Loucy (cell line): ENCODE results near the gene SEC31A.

Source experiments
- H2AFZ ChIP-seq: fragments of 200-600 bp; sonication (generic); 2 replicates; pipeline ENCODE4 v1.6.0; 2016; ENCODE audit warnings: antibody characterized with exemption, mild to moderate bottlenecking, low read length, moderate library complexity
- H3F3A ChIP-seq: fragments of 200-600 bp; 2 replicates; pipeline ENCODE4 v1.6.0; 2016; ENCODE audit warnings: antibody characterized with exemption, low read depth, mild to moderate bottlenecking
- H3K27me3 ChIP-seq: fragments of 200-600 bp; sonication (generic); 2 replicates; pipeline ENCODE4 v1.6.1; 2014; ENCODE audit warnings: low read length, mild to moderate bottlenecking; ENCODE audit not compliant: insufficient read depth, poor library complexity, severe bottlenecking
- H3K36me3 ChIP-seq: fragments of 200-600 bp; sonication (generic); 2 replicates; pipeline ENCODE4 v1.6.1; 2016; ENCODE audit warnings: low read length; ENCODE audit not compliant: insufficient read depth
- H3K4me1 ChIP-seq: fragments of 200-600 bp; sonication (generic); 2 replicates; pipeline ENCODE4 v1.5.1; 2014; ENCODE audit warnings: low read length, mild to moderate bottlenecking; ENCODE audit not compliant: insufficient read depth, poor library complexity, severe bottlenecking
- H3K4me2 ChIP-seq: fragments of 200-600 bp; sonication (generic); 2 replicates; pipeline ENCODE4 v1.6.0; 2014; ENCODE audit warnings: antibody characterized with exemption, low read length, low read depth, mild to moderate bottlenecking; ENCODE audit not compliant: poor library complexity, severe bottlenecking
- H3K4me3 ChIP-seq: fragments of 200-600 bp; sonication (generic); 2 replicates; pipeline ENCODE4 v1.5.1; 2014; ENCODE audit warnings: low read length, mild to moderate bottlenecking, mixed read lengths; ENCODE audit not compliant: poor library complexity, severe bottlenecking
- H3K79me2 ChIP-seq: fragments of 200-600 bp; sonication (generic); 2 replicates; pipeline ENCODE4 v1.6.1; 2014; ENCODE audit warnings: low read length; ENCODE audit not compliant: insufficient read depth
- H3K9ac ChIP-seq: fragments of 200-600 bp; sonication (generic); 2 replicates; pipeline ENCODE4 v1.6.0; 2014; ENCODE audit warnings: mild to moderate bottlenecking, low read depth, low read length, moderate library complexity; ENCODE audit not compliant: poor library complexity, severe bottlenecking
- H3K9me2 ChIP-seq: fragments of 200-600 bp; sonication (generic); replicated peaks from 2 replicates; pipeline ENCODE4 v1.6.1; 2016; ENCODE audit warnings: low read depth, low read length, mixed read lengths
- H3K9me3 ChIP-seq: fragments of 200-600 bp; sonication (generic); 2 replicates; pipeline ENCODE4 v1.6.1; 2014; ENCODE audit warnings: mild to moderate bottlenecking, antibody characterized with exemption, low read length, low read depth; ENCODE audit not compliant: insufficient read depth
- H4K20me1 ChIP-seq: fragments of 200-600 bp; sonication (generic); 2 replicates; pipeline ENCODE4 v1.6.0; 2014; ENCODE audit warnings: antibody characterized with exemption, low read length, mild to moderate bottlenecking; ENCODE audit not compliant: insufficient read depth, poor library complexity, severe bottlenecking
- EZH2phosphoT487 ChIP-seq: fragments of 200-600 bp; IDR thresholded peaks from 2 replicates; pipeline ENCODE4 v1.6.1; 2018; ENCODE audit warnings: antibody characterized with exemption, mild to moderate bottlenecking, moderate library complexity, borderline replicate concordance
- TF ChIP-seq, protein P1 (sequence below): fragments of 200-600 bp; sonication (generic); conservative IDR thresholded peaks from 2 replicates; pipeline ENCODE4 v1.5.1; 2014; ENCODE audit warnings: mild to moderate bottlenecking, antibody characterized with exemption, low read length

Gene SEC31A

DNA sequence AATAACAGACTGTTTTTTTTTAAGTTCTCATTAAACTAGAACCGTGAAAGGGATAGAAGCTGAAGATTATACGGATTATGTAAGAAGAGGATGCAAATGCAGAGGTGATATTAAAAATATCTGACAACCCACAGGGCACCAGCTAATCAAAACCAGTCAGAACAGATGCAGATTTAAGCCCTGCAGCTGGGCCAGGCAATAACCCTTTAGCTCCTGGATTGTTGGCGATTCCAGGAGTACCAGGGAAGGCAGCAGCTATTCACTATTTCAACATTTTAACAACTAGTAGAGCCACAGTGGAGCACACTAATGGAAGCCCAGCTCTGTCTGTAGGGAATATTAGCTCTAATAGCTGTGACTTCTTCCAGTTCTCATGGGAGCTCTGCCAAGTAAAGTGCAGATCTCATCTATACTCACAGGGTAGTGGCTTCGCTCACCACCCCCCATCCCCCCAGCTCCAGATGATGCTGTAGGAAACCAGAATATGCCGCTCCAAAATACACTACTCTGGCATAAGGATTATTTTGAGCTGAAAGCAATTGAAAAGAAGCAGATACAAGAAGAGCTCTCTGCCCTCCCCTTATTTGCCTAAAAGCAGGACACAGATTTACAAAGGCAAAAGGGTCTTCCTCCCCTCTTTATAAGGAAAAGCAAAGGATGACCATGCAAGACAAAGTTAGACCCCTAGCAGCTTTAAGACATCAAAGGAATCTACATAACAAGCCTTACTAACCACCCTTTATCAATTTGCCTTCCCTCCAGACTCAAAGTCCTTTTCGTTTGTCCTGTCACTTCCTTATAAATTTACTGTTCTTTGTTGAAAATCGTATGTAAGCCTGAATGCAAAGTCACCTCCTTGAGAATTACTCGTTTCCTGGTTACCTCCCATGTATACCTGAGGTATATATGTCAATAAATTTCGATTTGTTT is 106.0 kb downstream of the SEC31A start:
- TF ChIP-seq, protein P1, sequence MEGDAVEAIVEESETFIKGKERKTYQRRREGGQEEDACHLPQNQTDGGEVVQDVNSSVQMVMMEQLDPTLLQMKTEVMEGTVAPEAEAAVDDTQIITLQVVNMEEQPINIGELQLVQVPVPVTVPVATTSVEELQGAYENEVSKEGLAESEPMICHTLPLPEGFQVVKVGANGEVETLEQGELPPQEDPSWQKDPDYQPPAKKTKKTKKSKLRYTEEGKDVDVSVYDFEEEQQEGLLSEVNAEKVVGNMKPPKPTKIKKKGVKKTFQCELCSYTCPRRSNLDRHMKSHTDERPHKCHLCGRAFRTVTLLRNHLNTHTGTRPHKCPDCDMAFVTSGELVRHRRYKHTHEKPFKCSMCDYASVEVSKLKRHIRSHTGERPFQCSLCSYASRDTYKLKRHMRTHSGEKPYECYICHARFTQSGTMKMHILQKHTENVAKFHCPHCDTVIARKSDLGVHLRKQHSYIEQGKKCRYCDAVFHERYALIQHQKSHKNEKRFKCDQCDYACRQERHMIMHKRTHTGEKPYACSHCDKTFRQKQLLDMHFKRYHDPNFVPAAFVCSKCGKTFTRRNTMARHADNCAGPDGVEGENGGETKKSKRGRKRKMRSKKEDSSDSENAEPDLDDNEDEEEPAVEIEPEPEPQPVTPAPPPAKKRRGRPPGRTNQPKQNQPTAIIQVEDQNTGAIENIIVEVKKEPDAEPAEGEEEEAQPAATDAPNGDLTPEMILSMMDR: no peak
- TF ChIP-seq EZH2phosphoT487: no peak
- Histone ChIP-seq H3K9me2 (no peaks in the 10 kb centered on the region), H3K4me2 (peak overlapping the region; percentile 34), H3K9ac (no peak overlapping the region), H3K27me3 (no peaks in the 10 kb centered on the region), H4K20me1 (no peaks in the 10 kb centered on the region), H2AFZ (no peak overlapping the region), H3K36me3 (no peaks in the 10 kb centered on the region), H3K4me1 (peaks cover 43% of the 10 kb centered on the region), H3K4me3 (peak overlapping the region; percentile 32), H3F3A (peaks cover 6% of the 10 kb centered on the region), H3K9me3 (no peaks in the 10 kb centered on the region), H3K79me2 (peaks cover 71% of the 10 kb centered on the region)

DNA sequence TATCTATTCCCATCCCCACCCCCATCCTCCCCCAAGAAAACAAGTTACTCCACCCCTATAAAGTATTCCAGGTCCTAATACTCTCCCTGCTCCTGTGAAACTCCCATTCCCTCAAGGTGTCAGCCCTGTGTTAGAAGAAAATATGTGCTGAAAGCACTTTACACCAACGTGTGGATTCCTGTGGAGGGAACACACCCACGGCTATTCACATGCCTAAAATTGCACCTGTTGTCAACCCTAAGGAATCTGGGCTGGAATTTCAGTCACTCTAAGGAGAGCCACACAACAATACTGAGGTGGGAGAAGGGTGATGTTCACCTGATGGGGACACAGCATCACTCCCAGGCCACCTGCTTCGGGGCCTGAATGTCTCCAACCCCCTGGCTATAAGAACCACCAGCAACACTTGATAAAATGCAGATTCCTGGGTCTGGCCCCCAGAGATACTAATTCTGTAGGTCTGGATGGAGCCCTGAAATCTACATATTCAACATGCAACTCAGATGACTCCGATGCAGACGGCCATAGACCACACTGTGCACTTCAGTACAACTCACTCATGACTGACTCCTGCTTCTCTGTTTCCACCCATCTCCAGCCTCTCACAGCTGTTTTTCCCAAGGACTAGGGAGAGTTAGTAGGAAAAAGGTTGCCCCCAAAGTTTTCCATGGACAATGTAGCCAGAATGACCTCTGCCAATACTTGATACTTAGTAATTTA is 108.2 kb downstream of the SEC31A start:
- no peaks in the 10 kb centered on the region for H3K27me3 ChIP-seq
- no peaks in the 10 kb centered on the region for H4K20me1 ChIP-seq
- H3K4me1 ChIP-seq: peaks cover 53% of the 10 kb centered on the region
- no peaks in the 10 kb centered on the region for H3K9me3 ChIP-seq
- no peak overlapping the region for H3K4me2 ChIP-seq
- H2AFZ ChIP-seq: no peak overlapping the region
- peaks cover 66% of the 10 kb centered on the region for H3K79me2 ChIP-seq
- TF ChIP-seq, protein P1: no peak
- TF ChIP-seq EZH2phosphoT487: no peak
- no peak overlapping the region for H3K9ac ChIP-seq
- peaks cover 6% of the 10 kb centered on the region for H3F3A ChIP-seq
- H3K36me3 ChIP-seq: no peaks in the 10 kb centered on the region
- no peaks in the 10 kb centered on the region for H3K9me2 ChIP-seq
- H3K4me3 ChIP-seq: no peak overlapping the region

DNA sequence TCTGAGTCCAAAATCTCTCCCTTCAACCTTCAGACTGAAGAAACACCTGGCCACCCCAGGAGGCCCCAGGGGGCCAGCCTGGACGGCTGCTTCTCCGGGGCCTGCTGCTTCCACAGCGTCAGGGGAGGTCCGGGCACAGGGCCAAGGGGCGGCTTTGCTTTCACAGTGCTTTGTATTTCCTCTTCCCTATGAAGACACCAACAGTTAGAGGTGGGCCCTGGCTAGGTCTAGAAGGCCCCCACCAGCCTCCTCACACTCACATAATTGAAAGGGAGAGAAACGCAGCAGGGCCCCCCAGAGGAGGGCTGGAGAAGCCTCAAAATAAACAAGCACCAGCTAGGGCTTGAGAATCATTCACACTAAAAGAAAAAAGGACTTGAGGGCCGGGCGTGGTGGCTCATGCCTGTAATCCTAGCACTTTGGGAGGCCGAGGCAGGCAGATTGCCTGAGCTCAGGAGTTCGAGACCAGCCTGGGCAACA is 110.2 kb downstream of the SEC31A start:
- Histone ChIP-seq H3K4me3 (peak overlapping the region; percentile 19), H2AFZ (no peak overlapping the region), H3K79me2 (peaks cover 62% of the 10 kb centered on the region), H3K9me2 (no peaks in the 10 kb centered on the region), H3K4me2 (peak overlapping the region; percentile 64), H3K36me3 (no peaks in the 10 kb centered on the region), H3K27me3 (no peaks in the 10 kb centered on the region), H4K20me1 (no peaks in the 10 kb centered on the region), H3K4me1 (peaks cover 50% of the 10 kb centered on the region), H3K9me3 (no peaks in the 10 kb centered on the region), H3K9ac (peak overlapping the region; percentile 58), H3F3A (peaks cover 6% of the 10 kb centered on the region)
- TF ChIP-seq, protein P1: peak; percentile 53
- TF ChIP-seq EZH2phosphoT487: no peak
